PC-9 (cell line): ENCODE data around the gene LRRC1. TPM values are rescaled to one million over a fixed set of nuclear protein-coding genes. Genes with fewer than 3 reads are reported as not detected.

ENCODE experiments used
- BruUV-seq: library from RNA; stranded (reverse); fragments of 400-500 nt; replicated peaks from 2 replicates; lab custom pipeline; 2021; lab: Mats Ljungman, UMichigan
- CTCF ChIA-PET: fragments of 300-600 bp; sonication (Branson Sonifier 250); formaldehyde crosslinking; loops from one replicate; lab custom pipeline; 2022; ENCODE audit warnings: antibody characterized with exemption; lab: Charles Lee
- POLR2A ChIA-PET: fragments of 300-600 bp; sonication (Branson Sonifier 250); formaldehyde crosslinking; loops from one replicate; lab custom pipeline; 2022; ENCODE audit warnings: antibody characterized with exemption; ENCODE audit not compliant: unreplicated experiment; lab: Charles Lee
- DNase-seq, 2 experiments: peaks; one replicate each; pipeline versions ENCODE4 v3.0.0 to v3.0.0-alpha.2; 2015 to 2022; ENCODE audit warnings: mixed read lengths in 1 of 2
- H2AFZ ChIP-seq: fragments of 200-600 bp; sonication (generic); 2 replicates; pipeline ENCODE4 v1.8.1; 2017; ENCODE audit warnings: antibody characterized with exemption
- H3F3A ChIP-seq: fragments of 200-600 bp; sonication (generic); 2 replicates; pipeline ENCODE4 v1.8.1; 2017; ENCODE audit warnings: antibody characterized with exemption, mild to moderate bottlenecking, low read depth; ENCODE audit not compliant: insufficient read depth
- H3K27ac ChIP-seq: fragments of 200-600 bp; sonication (generic); 2 replicates; pipeline ENCODE4 v1.6.1; 2016; ENCODE audit warnings: mixed run types
- H3K27me3 ChIP-seq: fragments of 200-600 bp; sonication (generic); 2 replicates; pipeline ENCODE4 v1.6.1; 2016; ENCODE audit warnings: low read depth, mixed run types; ENCODE audit not compliant: insufficient read depth
- H3K36me3 ChIP-seq: fragments of 200-600 bp; sonication (generic); 2 replicates; pipeline ENCODE4 v1.6.1; 2016; ENCODE audit warnings: low read depth, mixed run types
- H3K4me1 ChIP-seq: fragments of 200-600 bp; sonication (generic); replicated peaks from 2 replicates; pipeline ENCODE4 v1.6.1; 2016; ENCODE audit warnings: mixed run types; ENCODE audit not compliant: insufficient read depth
- H3K4me2 ChIP-seq: fragments of 200-600 bp; sonication (generic); 2 replicates; pipeline ENCODE4 v1.6.1; 2017; ENCODE audit warnings: mixed run types
- H3K4me3 ChIP-seq: fragments of 200-600 bp; sonication (generic); 2 replicates; pipeline ENCODE4 v1.6.1; 2016; ENCODE audit warnings: mixed run types
- H3K79me2 ChIP-seq: fragments of 200-600 bp; sonication (generic); 2 replicates; pipeline ENCODE4 v1.6.1; 2017; ENCODE audit warnings: low read depth, mixed run types
- H3K9me2 ChIP-seq: fragments of 200-600 bp; sonication (generic); 2 replicates; pipeline ENCODE4 v1.8.1; 2017; ENCODE audit warnings: mild to moderate bottlenecking; ENCODE audit not compliant: insufficient read depth
- H3K9me3 ChIP-seq: fragments of 200-600 bp; sonication (generic); 2 replicates; pipeline ENCODE4 v1.8.1; 2016; ENCODE audit warnings: low read depth; ENCODE audit not compliant: insufficient read depth
- H4K20me1 ChIP-seq: fragments of 200-600 bp; sonication (generic); 2 replicates; pipeline ENCODE4 v1.8.1; 2017; ENCODE audit not compliant: insufficient read depth
- EZH2 ChIP-seq: fragments of 200-600 bp; sonication (generic); IDR thresholded peaks from 2 replicates; pipeline ENCODE4 v1.8.0; 2017; ENCODE audit warnings: antibody characterized with exemption, low read depth
- intact Hi-C: fragments of 100-400 bp; cut with micrococcal nuclease; formaldehyde crosslinking; loops from one replicate; pipeline ENCODE4 v1.10.0; 2022; ENCODE audit not compliant: unreplicated experiment
- total RNA-seq: library from RNA; stranded (reverse); gene quantifications from 2 replicates; pipeline ENCODE4 v1.2.3, GENCODE V29; 2021
- TF ChIP-seq, protein P1 (sequence below): fragments of 200-600 bp; sonication (generic); conservative IDR thresholded peaks from 2 replicates; pipeline ENCODE4 v1.6.1; 2017; ENCODE audit warnings: mixed run types, antibody characterized with exemption, mild to moderate bottlenecking, moderate library complexity

Gene LRRC1
- total RNA-seq, 1 experiment from 2014 or later, result 26.4 TPM

DNA sequence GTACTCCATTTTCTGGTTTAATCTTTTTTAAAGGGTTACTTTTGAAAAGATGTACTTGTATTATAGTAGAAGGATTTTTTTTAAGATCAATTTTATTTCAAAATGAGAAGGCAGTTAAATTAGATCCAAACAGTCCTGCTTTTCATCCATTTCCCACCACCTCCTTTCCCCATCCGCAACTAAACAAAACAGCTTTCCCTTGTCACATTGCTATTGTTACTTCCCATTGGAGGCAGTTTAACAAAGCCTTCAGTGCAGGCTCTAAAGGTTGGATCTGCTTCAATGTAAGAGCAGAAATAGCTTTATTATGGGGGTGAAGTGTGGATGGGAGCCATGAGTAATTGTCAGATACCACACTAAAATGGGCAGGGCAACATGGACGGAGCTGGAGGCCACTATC, 65.7 kb downstream of the LRRC1 start:
- no TSS peak for BruUV-seq
- H3K27me3 ChIP-seq, result no peaks in the 10 kb centered on the region
- H3K79me2 ChIP-seq, result peaks cover 42% of the 10 kb centered on the region
- no peaks in the 10 kb centered on the region for H3K9me2 ChIP-seq
- H2AFZ ChIP-seq, result no peak overlapping the region
- no peaks in the 10 kb centered on the region for H3K36me3 ChIP-seq
- H3K9me3 ChIP-seq, result no peaks in the 10 kb centered on the region
- H3K4me2 ChIP-seq, result no peak overlapping the region
- no peak overlapping the region for H3K27ac ChIP-seq
- H4K20me1 ChIP-seq, result no peaks in the 10 kb centered on the region
- H3K4me3 ChIP-seq, result no peak overlapping the region
- H3F3A ChIP-seq, result peaks cover under 1% of the 10 kb centered on the region; the same call in 1 of the 2 replicates
- POLR2A ChIA-PET, result no interaction called here
- CTCF ChIA-PET, result no interaction called here
- intact Hi-C loops, result no loop called here
- peaks cover 10% of the 10 kb centered on the region for H3K4me1 ChIP-seq
- TF ChIP-seq, protein P1, sequence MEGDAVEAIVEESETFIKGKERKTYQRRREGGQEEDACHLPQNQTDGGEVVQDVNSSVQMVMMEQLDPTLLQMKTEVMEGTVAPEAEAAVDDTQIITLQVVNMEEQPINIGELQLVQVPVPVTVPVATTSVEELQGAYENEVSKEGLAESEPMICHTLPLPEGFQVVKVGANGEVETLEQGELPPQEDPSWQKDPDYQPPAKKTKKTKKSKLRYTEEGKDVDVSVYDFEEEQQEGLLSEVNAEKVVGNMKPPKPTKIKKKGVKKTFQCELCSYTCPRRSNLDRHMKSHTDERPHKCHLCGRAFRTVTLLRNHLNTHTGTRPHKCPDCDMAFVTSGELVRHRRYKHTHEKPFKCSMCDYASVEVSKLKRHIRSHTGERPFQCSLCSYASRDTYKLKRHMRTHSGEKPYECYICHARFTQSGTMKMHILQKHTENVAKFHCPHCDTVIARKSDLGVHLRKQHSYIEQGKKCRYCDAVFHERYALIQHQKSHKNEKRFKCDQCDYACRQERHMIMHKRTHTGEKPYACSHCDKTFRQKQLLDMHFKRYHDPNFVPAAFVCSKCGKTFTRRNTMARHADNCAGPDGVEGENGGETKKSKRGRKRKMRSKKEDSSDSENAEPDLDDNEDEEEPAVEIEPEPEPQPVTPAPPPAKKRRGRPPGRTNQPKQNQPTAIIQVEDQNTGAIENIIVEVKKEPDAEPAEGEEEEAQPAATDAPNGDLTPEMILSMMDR, result no peak
- TF ChIP-seq EZH2, result no peak
- no peak for DNase-seq

DNA sequence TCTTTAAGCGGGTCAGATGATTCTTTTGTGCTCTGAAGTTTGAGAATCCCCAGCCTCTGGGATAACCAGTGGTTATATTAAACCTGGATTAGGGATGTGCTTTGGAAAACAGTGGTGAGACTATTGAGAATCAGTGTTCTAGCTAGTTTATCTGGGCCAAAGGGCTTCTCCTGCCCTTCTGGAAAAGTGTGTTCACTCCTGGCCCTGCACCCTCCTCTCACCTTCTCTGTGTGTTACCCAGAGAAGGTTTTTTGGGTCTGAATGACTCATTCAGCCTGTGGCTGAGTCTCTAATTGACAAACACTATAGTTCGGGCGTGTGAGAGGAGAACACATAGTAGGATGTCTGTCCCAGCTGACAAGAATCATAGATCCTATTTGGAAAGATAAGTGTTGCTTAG, 66.7 kb downstream of the LRRC1 start:
- DNase-seq, result no peak
- CTCF ChIA-PET, result no interaction called here

DNA sequence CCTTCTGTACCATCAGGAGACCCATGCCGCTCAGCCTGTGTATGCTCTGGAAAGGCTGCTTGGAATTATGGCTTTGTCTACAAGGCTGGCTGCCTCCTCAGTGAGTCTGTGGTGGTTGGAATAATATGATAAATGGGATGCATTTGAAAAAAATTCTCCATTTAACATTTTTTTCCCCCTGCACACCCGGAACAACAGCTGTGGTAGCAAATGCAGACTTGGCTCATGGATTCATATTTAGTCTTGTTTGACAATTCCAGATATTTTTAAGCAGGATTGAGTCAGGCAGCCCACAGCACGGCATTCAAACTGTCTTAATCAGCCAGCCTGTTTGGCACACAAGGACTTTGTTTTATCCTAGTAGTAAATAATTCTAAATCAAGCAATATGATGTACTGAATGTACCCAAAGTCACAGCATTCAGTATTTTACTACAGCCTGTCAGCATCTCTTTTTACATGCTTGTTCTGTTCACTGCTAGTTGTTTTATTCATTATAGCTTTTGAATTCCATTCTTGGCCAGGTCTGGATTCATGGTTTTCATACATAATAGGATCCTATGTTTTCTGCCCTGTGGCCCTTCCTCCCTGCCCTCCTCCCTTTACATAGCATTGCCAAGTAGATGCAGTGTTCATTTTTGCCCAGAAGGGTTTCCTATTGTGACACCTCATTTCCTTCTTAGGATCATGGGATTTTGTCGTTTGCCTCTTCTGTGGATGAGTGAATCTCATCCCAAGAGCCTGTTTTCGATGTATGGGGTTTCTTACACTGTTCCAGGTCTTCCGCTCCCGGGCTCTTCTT, 68.1 kb downstream of the LRRC1 start:
- Histone ChIP-seq H2AFZ (no peak overlapping the region), H3F3A (no peaks in the 10 kb centered on the region), H3K79me2 (peaks cover 32% of the 10 kb centered on the region), H3K36me3 (no peaks in the 10 kb centered on the region), H3K27ac (no peak overlapping the region), H3K27me3 (no peaks in the 10 kb centered on the region), H3K4me1 (peaks cover 6% of the 10 kb centered on the region), H3K4me2 (no peak overlapping the region), H3K9me3 (no peaks in the 10 kb centered on the region), H3K9me2 (no peaks in the 10 kb centered on the region), H3K4me3 (no peak overlapping the region), H4K20me1 (no peaks in the 10 kb centered on the region)
- POLR2A ChIA-PET, result no interaction called here
- intact Hi-C loops, result no loop called here
- no TSS peak for BruUV-seq
- TF ChIP-seq, protein P1, result no peak
- no peak for TF ChIP-seq EZH2
- CTCF ChIA-PET, result no interaction called here
- no peak for DNase-seq

More for the DNA sequence above, 66.7 kb downstream of the LRRC1 start:
- Histone ChIP-seq H3K36me3 (no peaks in the 10 kb centered on the region), H3K4me3 (no peak overlapping the region), H3F3A (no peaks in the 10 kb centered on the region), H2AFZ (no peak overlapping the region), H3K79me2 (peaks cover 31% of the 10 kb centered on the region), H4K20me1 (no peaks in the 10 kb centered on the region), H3K4me1 (peaks cover 6% of the 10 kb centered on the region), H3K27me3 (no peaks in the 10 kb centered on the region), H3K4me2 (0 out of 2 replicates have a peak overlapping the region, but pooled peaks have one; percentile 9), H3K9me2 (no peaks in the 10 kb centered on the region), H3K27ac (no peak overlapping the region), H3K9me3 (no peaks in the 10 kb centered on the region)
- POLR2A ChIA-PET, result interaction anchor here (0.6 to 0.7 kb wide), 2 partner anchors 69 to 215 kb away, joined by 3 to 4 read pairs; no protein-coding TSS in a partner anchor
- intact Hi-C loops, result no loop called here
- no TSS peak for BruUV-seq
- no peak for TF ChIP-seq EZH2
- TF ChIP-seq, protein P1, result no peak
